ENCODE measurements around the gene PPP1R14C.

Gene PPP1R14C

GRCh38 chr6:150291968-150292710, 149.3 kb downstream of the PPP1R14C start:
- Histone ChIP-seq H3K79me2 (no peaks in the 10 kb centered on the region), H3K27ac (no peak overlapping the region), H2AFZ (no peak overlapping the region), H3K9ac (no peak overlapping the region), H3K9me3 (ENCODE audit: control insufficient read depth, low read length) (no peaks in the 10 kb centered on the region), H3K4me2 (ENCODE audit: low read length) (no peak overlapping the region), H3K4me3 (ENCODE audit: low read depth, low read length) (no peak overlapping the region), H3K36me3 (ENCODE audit: control insufficient read depth, insufficient read depth, low read length) (no peaks in the 10 kb centered on the region), H3K4me1 (no peaks in the 10 kb centered on the region), H3K27me3 (ENCODE audit: control insufficient read depth, insufficient read depth, low read length) (no peaks in the 10 kb centered on the region)
- TF ChIP-seq, protein P1, sequence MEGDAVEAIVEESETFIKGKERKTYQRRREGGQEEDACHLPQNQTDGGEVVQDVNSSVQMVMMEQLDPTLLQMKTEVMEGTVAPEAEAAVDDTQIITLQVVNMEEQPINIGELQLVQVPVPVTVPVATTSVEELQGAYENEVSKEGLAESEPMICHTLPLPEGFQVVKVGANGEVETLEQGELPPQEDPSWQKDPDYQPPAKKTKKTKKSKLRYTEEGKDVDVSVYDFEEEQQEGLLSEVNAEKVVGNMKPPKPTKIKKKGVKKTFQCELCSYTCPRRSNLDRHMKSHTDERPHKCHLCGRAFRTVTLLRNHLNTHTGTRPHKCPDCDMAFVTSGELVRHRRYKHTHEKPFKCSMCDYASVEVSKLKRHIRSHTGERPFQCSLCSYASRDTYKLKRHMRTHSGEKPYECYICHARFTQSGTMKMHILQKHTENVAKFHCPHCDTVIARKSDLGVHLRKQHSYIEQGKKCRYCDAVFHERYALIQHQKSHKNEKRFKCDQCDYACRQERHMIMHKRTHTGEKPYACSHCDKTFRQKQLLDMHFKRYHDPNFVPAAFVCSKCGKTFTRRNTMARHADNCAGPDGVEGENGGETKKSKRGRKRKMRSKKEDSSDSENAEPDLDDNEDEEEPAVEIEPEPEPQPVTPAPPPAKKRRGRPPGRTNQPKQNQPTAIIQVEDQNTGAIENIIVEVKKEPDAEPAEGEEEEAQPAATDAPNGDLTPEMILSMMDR (IDR thresholded peaks at IDR 0.05), result no peak

- H3K4me2 ChIP-seq (ENCODE audit: low read length), result no peak overlapping the region
- no peaks in the 10 kb centered on the region for H3K36me3 ChIP-seq (ENCODE audit: control insufficient read depth, insufficient read depth, low read length)
- no peak overlapping the region for H2AFZ ChIP-seq
- H3K27me3 ChIP-seq (ENCODE audit: control insufficient read depth, insufficient read depth, low read length), result no peaks in the 10 kb centered on the region
- TF ChIP-seq, protein P1 (IDR thresholded peaks at IDR 0.05), result no peak
- H3K9ac ChIP-seq, result no peak overlapping the region
- H3K4me3 ChIP-seq (ENCODE audit: low read depth, low read length), result no peak overlapping the region
- no peaks in the 10 kb centered on the region for H3K4me1 ChIP-seq
- H3K27ac ChIP-seq, result no peak overlapping the region
- no peaks in the 10 kb centered on the region for H3K79me2 ChIP-seq
- H3K9me3 ChIP-seq (ENCODE audit: control insufficient read depth, low read length), result no peaks in the 10 kb centered on the region
Observed at GRCh38 chr6:150293019-150293418, 150.2 kb downstream of the PPP1R14C start.

DNA sequence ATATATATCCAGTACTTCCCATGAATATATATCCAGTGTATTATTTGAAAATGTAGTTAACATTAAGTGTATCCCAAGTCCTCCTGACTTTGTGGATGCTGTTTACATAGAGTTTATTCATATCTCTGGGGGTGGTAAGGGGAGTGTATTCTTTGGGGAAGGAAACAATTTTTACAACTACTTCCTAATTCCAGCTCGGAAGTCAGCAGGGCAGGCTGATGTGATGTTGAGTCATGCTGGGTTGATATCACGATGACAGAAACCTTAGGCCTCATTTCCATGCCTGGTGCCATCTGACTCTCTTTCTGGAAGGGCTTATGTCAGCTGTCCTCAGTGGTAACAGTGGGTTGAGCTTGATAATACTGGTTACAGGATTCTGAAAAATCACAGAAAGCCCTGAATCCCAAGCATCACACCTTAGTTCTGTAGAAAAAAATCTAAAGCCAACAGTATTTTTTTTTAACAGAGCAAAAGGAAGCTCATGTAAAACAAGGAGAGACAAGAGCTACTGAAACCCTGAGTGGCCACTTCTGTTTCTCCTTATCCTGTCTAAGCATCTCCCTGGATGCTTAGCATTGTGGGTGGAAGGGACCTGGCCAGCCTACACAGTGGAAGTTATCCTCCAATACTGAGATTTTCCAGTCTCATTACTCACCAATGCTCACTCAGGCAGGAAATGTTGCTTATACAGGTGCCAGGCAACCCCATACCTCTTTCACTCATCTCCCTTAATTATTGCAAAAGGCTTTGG, 150.8 kb downstream of the PPP1R14C start:
- H3K4me2 ChIP-seq (ENCODE audit: low read length), result no peak overlapping the region
- H3K27me3 ChIP-seq (ENCODE audit: control insufficient read depth, insufficient read depth, low read length), result no peaks in the 10 kb centered on the region
- H2AFZ ChIP-seq, result no peak overlapping the region
- no peaks in the 10 kb centered on the region for H3K4me1 ChIP-seq
- TF ChIP-seq, protein P1 (IDR thresholded peaks at IDR 0.05), result no peak
- H3K79me2 ChIP-seq, result no peaks in the 10 kb centered on the region
- H3K4me3 ChIP-seq (ENCODE audit: low read depth, low read length), result no peak overlapping the region
- no peaks in the 10 kb centered on the region for H3K9me3 ChIP-seq (ENCODE audit: control insufficient read depth, low read length)
- no peaks in the 10 kb centered on the region for H3K36me3 ChIP-seq (ENCODE audit: control insufficient read depth, insufficient read depth, low read length)
- H3K9ac ChIP-seq, result no peak overlapping the region
- H3K27ac ChIP-seq, result no peak overlapping the region

DNA sequence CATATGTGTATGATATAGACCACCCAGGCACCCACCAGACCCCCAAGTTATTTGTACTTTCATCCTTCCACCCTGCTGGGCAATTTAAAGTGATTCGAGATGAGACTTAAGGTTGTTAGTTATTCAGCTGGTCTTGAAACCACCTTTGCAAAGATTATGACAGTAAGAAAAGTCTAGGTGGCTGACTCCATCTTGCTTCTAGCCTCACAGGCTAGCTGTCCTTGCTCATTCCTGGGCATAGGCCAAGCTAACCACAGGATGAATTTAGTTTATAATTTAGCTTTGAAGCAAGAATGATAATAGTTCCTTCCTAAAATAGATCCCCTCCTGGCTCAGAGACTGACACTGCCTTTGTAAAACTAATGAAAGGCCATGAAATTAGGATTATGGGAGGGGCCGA, 154.0 kb downstream of the PPP1R14C start:
- no peaks in the 10 kb centered on the region for H3K9me3 ChIP-seq (ENCODE audit: control insufficient read depth, low read length)
- no peaks in the 10 kb centered on the region for H3K4me1 ChIP-seq
- TF ChIP-seq, protein P1 (IDR thresholded peaks at IDR 0.05), result no peak
- no peak overlapping the region for H3K4me2 ChIP-seq (ENCODE audit: low read length)
- no peak overlapping the region for H3K4me3 ChIP-seq (ENCODE audit: low read depth, low read length)
- H3K79me2 ChIP-seq, result no peaks in the 10 kb centered on the region
- H3K9ac ChIP-seq, result no peak overlapping the region
- no peaks in the 10 kb centered on the region for H3K36me3 ChIP-seq (ENCODE audit: control insufficient read depth, insufficient read depth, low read length)
- no peaks in the 10 kb centered on the region for H3K27me3 ChIP-seq (ENCODE audit: control insufficient read depth, insufficient read depth, low read length)
- H2AFZ ChIP-seq, result no peak overlapping the region
- H3K27ac ChIP-seq, result no peak overlapping the region

Data from parathyroid adenoma (tissue), 2 donors.